Ecto neural progenitor cell (in vitro differentiated cells): ENCODE measurements around the gene APH1B.
"Not testable (repeated sequence)": the region's sequence is repeated elsewhere in the genome, so short reads cannot be mapped to it uniquely, and the experiment has no call there.

ENCODE experiments used
- DNase-seq: peaks from one replicate; pipeline ENCODE4 v3.0.0-alpha.2; 2018; ENCODE audit warnings: low spot score

Gene APH1B

DNA sequence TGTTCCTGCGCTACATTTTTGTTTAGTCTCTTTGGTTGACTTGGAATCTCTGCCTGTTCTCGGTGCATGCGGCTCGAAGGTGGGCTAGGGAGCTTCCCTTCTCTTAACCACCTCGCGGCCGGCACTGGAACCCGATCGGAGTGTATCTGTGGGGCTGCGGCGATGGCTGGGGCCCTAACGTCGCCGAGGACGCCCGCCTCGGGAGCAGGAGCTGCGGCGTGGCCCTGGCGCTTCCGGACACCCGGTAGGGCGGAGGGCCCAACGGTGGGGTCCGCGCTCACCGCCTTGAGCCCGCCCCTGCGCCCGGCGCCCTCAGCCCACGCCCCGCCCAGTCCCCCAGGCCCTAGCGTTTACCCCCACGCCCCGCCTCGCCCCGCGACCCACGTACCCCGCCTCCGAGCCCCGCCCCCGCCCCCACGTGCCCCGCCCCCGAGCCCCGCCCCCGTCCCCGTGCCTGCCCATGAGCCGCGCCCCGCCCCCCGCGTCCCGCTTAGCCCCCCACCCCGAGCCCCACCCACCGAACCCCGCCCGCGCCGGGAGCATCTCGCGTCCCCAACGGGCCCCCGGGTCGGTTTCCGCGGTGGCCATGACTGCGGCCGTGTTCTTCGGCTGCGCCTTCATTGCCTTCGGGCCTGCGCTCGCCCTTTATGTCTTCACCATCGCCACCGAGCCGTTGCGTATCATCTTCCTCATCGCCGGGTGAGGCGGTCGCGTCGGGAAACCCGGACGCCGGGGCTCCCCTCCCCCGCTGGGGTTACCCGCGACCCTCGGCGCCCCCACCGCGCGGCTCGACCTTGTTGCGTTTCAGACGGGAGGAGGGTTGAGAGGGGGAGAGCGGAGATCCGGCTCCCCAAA lies at the start of gene APH1B:
Gene APH1B, plus strand, starts transcription at position 568 of the 855 bp plus-strand sequence. Its CDS starts 19 bp downstream, at position 587.
- peak; percentile 84 for DNase-seq

DNA sequence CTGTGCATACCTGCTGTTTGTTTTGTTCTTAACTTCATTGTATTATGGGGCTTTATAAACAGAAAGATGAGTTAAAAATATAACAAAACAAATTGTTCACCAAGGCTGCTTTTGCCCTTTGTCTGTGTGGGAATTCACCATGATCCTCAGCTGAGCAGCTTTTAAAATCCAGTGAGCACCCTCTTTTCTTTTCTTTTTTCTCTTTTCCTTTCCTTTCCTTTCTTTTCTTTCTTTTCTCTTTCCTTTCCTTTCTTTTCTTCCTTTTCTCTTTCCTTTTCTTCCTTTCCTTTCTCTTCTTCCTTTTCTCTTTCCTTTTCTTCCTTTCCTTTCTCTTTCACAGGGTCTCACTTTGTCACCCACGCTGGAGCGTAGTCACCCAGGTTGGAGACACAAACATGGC lies 49.7 kb upstream of the APH1B start:
- no peak for DNase-seq

DNA sequence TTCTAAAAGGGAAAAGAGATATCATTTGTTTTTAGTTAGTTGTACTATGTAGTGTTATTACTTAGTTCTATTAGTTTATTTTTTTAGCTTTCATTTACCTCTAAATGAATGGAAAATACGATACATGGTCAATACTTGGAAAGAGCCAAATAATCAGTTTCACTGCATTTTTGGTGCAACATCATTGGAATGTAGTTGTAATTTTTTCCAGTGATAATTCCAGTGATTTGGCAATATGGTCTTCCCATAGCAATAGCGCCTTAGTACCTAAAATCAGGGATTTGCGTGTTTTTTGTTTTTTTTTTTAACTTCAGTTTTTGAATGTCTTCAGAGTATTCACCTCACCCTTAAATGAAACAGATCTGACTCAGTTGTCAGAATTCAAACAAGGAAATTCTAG lies 46.2 kb upstream of the APH1B start:
- no peak for DNase-seq

DNA sequence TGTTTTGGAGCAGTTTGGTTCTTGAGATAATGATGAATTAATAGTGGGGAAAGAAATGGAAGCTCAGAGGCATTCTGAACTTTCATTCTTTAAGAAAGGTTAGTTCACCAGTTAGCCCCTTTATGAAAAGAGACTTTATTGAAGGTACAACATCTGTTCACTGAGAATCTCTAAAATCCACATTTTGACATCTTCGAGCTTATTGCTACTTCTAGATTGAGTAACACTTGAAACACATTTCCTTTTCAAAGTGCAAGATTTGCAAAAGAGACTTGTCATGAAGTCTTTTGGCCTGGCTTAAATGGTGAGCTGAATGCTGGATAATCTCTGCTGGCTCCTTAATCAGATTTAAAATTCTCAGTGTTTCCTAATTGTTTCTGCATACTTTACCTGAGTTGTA lies 45.7 kb upstream of the APH1B start:
- DNase-seq: no peak

DNA sequence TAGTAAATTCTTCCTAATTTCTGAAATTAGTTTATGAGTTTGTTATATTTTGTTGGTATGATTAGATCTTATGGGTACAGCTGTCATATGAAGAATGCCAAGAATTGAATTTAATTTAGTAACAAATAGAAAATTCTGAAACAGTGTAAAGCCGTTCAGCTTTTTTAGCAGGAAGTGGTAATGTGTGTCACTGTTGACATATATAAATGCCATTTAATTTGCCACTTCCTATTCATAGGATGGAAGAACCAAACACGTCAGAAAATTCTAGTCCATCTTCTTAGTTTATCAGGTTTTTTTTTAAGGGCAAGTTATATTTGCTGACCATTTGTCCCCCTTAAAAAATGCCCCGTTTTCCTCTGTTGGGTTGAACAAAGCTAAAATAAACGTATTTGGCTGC lies 45.0 kb upstream of the APH1B start:
- no peak for DNase-seq

DNA sequence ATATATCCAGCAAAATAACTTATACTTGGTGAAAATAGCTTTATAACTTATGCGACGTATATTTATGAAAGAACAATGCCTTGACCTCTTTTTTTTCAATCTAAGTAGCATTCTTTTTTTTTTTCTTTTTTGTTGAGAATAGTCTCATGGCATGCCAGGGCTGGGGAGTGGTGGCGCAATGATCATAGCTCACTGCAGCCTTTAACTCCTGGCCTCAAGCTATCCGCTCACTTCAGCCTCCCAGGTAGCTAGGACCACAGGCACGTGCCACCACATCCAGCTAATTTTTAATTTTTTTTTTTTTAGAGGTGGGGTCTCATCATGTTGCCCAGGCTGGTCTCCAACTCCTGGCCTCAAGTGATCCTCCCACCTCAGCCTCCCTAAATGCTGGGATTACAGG lies 44.5 kb upstream of the APH1B start:
- DNase-seq: no peak

DNA sequence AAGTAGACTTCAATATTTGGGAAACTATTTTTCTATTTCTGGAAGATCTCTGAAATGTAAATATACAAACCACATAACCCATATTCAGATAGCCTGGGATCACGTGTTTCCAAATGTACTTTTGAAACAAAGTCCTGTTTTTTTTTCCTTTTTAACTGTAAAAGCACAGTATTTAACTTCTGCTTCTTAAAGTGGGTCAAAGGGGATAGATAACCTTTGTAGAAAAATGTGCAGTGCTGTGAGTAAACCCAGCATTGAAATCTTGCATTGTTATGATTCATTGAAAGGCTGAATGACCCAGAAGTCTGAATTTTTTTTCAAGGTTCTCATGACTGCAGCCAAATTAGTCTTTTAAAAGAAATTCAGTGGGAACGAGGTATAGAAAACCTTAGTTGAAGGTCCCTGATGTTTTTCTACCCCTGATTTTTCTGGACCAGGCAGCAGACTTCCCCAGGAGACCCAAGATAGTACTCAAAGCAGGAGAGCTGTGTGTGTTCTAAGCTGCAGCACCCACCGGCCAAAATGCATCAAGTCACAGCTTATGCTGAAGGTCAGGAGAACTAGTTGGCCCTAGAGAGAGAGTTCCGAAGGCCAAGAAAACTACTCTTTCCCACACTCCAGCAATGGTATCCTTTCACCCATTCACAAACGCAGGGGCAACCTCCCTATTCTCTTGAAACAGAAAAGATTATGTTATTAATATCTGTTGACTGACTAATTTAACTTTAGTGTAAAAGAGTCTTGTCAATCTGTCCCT lies 43.6 kb upstream of the APH1B start:
- no peak for DNase-seq

DNA sequence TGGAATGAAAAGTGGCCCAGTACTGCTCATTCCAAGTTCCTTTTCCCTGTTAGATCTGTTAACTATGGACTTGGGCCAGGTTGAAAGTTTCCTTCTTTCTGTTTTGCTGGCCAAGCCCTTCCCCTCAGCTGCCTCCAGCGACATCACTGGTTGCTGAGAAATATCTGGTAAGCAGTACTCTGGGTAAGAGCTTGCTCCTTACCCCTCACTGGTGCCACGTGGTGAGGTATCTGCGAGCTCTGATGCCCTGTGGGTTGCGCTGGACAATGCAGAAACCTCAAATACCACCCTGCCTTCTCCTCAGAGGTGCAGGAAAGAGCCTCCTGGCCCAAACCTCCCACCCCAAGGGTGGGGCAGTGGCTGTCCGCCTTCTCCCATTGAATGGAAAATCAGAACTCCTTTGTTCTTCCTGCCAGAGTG lies 42.9 kb upstream of the APH1B start:
- DNase-seq: no peak

DNA sequence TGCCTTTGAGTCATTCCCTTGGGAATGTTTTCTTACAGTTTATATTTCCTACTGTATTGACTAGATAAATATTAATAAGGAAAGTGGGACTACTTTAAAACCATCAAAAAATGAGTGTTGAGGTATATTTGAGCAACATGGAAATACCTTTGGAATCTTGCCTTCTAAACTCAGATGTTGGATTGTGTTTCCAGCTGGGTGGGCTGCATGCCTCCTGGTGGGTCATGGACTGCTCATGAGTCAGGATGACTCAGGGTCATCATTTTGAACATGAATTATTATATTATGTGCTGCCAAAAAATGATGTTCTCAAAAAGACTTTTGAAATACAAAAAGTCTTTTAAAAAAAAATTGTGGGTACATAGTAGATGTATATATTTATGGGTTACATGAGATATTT lies 41.1 kb upstream of the APH1B start:
- no peak for DNase-seq

DNA sequence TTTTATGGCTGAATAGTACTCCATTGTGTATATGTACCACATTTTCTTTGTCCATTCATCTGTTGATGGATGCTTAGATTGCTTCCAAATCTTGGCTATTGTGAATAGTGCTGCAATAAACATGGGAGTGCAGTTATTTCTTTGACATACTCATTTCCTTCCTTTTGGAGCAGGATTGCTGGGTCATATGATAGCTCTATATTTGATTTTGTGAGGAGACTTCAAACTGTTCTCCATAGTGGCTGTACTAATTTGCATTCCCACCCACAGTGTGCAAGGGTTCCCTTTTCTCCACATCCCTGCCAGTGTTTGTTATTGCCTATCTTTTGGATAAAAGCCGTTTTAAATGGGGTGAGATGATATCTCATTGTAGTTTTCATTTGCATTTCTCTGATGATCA lies 40.3 kb upstream of the APH1B start:
- not testable (repeated sequence) for DNase-seq

DNA sequence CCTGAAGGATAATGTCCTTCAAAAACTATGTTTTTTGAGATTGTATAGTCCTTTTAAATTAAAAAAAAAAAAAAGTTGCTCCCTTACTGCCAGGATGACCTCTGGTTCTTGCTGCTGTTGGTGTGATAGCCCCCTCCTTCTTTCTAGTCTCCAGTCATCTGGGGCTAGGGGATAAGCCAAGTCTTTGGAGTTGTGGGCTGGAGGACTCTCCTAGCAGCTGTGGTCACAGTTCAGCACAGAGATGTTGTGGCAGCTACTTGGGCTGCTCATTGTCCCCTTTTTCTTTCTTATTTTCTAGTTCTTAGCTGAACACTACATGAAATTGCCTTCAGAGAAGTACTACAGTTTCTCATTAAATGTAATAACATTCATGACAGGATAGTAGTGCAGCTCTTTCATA lies 39.2 kb upstream of the APH1B start:
- DNase-seq: no peak

DNA sequence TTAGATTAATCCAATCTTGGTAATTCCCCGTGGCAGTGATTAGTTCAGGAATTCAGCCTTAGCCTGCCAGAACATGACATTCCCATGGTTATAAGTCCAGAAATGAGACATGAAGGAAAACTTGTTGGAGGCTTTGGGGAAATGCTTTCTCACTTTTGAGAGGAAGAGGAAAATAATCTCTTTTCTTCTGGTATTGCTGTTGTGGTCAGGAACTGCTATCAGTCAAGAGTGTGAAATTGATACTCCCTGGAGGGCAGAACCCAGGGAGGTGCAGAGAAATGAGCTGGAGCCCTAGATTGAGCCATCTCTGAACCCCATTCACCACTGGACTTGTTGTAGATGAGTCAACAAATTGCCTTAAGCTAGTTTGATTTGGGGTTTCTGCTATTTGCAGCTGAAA lies 38.6 kb upstream of the APH1B start:
- DNase-seq: no peak

DNA sequence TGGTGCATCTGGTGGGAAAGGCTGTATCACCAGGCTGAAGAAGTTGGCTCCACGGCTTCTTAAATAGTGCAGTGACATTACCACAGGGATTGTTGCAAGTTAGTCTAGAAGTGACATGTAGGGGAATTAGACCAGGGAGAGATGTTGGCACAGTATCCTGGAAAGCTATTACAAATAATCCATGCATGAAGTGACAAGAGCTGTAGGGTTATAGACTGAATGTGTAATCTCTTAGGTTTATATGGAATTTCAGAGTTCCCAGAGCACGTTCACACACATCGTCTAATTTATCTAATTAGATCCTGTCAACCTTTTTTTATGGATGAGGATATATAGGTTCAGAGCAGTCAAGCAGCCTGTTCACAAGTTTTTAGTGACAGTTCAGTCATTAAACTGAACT lies 37.3 kb upstream of the APH1B start:
- DNase-seq: no peak

DNA sequence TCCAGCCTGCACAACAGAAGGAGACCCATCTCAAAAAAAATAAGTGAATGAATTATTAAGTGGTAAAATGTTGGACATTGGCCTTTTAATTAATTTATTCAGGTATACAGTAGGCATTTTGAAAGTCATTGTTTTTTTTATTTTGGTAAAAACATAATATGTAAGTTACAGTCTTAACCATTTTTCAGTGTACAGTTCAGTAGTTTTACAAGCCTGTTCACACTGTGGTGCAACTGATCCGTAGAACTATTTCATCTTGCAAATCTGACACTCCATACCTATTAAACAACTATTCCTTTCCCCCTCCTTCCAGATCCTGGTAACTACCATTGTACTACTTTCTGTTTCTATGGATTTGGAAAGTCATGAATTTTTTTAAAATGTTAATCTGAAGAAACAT lies 36.1 kb upstream of the APH1B start:
- no peak for DNase-seq

DNA sequence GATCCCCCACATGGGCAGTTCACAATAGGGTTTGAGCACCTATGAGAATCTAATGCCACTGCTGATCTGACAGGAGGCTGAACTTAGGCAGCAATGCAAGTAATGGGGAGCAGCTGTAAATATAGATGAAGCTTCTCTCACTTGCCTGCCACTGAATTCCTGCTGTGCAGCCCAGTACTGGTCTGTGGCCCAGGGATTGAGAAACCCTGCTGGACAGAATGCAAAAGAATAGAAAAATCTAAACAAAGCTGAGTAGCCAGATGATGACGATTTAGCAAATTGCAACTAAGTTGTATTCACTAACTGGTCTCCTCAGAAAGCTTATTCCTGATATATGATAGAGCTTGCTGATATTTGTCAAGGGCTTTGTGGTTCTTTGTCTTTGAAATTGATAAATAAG lies 34.3 kb upstream of the APH1B start:
- DNase-seq: no peak

DNA sequence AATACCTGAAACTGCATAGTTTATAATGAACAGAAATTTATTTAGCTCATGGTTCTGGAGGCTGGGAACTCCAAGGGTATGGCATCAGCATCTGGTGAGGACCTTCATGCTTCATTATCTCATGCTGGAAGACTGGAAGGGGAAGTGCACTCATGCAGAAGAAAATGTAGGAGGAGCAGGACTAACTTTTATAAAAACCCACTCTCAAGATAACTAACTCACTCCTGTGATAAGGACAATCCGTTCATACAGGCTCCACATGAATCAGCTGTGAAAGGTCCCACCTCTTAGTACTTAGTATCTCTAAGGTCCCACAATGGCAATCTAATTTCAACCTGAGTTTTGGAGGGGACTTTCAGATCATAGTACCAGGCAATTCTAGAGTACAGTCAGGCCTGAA lies 33.6 kb upstream of the APH1B start:
- no peak for DNase-seq

DNA sequence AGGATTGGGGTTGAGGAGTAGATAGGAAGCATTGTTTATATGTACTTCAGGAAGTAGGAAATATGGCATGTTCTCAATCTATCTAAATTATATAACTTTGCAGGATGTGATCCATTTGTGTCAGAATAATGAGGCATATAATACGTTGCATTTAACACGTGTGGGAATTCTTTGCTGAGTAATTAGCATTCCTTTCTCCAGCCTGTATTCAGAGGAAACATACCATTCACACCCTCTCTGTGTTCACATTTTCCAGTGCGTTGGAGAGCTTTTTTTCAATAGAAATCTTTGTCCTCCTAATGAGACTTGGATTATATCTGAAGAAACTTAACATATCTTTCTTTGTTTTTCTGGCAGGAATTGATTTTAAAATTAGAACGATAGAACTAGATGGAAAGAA lies 33.0 kb upstream of the APH1B start:
- no peak for DNase-seq

DNA sequence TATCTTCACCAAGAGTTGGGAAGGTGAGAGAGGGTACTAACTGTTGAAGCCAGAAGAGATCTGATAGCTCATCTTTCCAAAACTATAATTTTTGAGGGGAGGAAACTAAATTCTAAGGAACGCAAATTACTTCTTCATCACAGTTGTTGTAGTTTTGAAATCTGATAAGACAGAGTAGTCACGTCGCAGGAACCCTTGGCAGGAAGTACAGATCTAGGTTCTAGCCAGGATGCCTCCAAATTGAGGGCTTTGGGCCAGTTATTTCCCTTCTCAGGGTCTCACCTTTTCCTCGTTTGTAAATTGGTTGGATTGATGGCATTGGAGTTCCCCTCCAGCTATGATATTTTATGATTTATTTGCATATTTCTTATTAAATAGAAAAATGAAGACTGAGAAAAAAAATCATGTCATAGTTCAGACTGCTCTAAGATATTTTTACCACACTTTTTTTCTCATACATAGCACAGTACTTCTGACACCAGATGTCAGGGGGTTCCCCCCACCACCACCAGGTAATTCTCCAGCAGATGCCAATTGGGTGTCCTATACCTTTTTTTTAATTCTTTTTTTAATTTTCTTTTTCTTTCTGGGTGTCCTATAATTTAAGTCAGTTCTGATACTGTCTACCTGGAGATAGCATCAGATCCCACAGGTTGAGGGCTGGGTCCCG lies 32.3 kb upstream of the APH1B start:
- no peak for DNase-seq

DNA sequence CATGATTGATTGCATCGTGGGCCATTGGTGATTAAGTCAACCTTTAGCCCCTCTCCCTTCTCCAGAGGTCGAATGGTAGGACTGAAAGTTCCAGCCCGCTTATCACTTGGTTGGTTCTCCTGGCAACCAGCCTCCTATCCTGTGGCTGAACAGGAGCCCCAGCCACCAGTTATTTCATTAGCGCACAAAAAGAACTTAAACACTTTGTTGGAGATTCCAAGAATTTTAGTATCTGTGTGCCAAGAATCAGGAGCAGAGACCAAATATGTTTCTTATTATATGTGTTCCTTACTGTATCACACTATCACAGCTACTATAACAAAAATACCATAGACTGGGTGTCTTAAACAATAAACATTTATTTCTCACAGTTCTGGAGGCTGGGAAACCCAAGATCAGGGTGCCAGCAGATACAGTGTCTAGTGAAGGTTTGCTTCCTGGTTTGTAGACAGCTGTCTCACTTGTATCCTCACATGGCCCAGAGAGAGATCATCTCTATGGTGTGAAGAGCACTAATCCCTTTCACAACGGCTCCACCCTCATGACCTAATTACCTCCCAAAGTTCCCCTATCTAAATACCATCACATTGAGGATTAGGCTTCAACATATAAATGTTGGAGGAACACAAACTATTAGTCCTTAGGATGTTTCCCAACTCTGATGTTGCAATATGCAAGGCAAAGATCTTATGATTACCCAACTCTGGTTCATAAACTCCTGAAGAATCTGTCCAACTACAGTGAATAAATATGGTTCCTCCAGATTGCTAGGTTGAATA lies 30.5 kb upstream of the APH1B start:
- no peak for DNase-seq

DNA sequence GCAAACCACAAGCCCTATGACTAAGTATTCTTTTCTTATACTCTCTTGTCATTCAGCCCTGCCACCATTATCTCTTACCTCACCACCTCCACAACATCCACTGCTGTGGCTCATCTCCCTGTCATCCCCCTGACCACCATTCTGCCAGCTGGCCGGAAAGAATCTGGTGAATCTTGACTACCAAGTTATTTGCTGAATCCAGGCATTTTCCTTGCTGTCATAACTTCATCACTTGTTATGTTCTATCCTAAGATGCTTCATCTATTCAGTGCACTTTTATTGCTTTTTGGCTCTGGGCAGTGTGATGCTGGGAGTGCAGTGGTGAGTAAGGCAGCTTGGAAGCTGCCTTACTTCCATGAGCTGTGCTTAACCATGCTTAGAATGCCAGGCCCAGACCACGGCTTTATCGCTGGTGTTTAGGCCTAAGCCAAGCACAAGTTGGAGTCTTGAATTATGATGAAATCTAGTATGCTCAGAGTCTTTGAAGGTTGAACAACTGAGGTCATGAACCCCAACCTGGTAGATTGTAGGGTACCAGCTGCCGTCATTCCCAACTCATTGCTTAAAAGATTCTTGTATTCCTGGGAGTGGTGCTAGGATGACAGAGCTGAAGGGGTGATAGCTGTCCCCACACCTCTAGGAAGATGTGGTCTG lies 27.0 kb upstream of the APH1B start:
- no peak for DNase-seq

DNA sequence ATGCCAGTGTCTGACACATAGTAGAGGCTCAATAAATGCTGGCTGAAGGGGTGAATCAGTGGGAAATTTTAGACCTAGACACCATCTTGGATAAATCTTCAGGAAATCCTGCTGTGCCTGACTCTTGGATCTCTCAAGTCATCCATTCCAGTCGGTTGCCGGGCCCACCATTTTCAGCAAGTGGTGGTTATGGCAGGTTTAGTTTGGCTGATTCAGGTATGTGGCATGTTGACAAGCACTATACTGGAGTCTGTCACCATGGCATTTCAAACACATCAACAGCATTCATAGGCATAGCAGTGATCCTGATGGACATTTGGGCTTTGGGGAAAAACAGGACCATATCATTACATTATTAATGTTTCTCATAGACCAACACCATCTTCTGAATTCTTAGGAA lies 25.7 kb upstream of the APH1B start:
- DNase-seq: no peak

DNA sequence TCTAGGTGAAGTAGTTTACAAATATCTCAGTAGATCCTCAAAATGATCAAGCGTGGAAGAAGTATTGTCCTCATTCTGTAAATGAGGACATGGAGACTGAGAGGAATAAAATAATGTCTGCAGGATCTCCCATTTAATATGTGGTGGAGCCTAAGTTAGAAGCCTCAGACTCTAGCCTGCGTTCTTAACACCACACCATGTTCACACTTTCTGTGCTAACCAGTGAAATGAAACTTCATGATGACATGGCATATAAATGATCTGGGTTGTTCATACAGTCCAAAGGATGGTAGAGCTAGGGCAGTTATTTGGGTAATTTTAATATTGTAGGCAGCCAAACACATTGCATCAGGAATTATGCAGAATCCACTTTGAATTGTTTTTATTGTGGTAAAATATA lies 25.1 kb upstream of the APH1B start:
- DNase-seq: no peak
